SK-N-MC (cell line): ENCODE results near the gene AFF3.

ENCODE experiments used
- EZH2 ChIP-seq: fragments of 200-600 bp; sonication (generic); IDR thresholded peaks from one replicate; pipeline ENCODE4 v1.6.1; 2017; ENCODE audit warnings: antibody characterized with exemption
- POLR2AphosphoS5 ChIP-seq: IDR thresholded peaks from 2 replicates; pipeline ENCODE4 v1.6.1; 2012; ENCODE audit warnings: mild to moderate bottlenecking, low read depth, low read length, borderline replicate concordance

DNA sequence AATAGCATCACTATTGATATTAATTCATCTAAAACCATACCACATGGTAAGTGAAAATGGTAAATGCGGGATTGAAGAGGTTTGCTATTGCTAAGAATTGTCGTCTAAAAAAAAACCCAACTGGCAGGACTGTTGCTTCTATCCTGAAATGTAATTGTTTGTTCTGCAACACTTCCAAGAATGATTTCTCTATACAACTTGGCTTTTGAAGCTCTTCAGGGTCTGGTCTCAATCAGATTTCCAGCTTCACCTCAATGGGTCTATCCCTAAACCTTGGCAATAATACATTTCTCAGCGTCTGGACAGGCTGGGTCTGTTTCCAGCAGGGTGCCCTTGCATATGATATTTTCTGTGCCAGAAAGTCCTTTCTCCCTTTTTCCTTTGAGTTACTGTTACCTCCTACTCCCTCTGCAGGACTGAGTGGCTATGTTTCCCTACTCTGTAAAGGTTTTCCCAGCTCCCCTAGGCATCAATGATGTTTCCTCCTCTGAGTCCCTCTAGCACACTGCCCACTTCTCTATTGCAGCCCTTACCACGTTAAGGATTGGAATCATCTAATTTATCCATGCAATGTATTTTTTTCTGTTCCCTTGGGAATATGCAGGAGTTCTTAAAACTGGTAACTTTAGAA lies 534.4 kb downstream of the AFF3 start:
- TF ChIP-seq POLR2AphosphoS5 (no peak), EZH2 (no peak)
